Inflammatory macrophage treated with lipopolysaccharide for 4 hours (primary cell): ENCODE results near the gene TCF20.

Experiments used
- DNase-seq: peaks from one replicate; pipeline ENCODE4 v3.0.0-alpha.2; 2020

TCF20 gene

GRCh38 chr22:42281706-42282251 is 11.3 kb upstream of the TCF20 start:
- DNase-seq = no peak

GRCh38 chr22:42281284-42281683 is 10.8 kb upstream of the TCF20 start:
- no peak for DNase-seq

DNA sequence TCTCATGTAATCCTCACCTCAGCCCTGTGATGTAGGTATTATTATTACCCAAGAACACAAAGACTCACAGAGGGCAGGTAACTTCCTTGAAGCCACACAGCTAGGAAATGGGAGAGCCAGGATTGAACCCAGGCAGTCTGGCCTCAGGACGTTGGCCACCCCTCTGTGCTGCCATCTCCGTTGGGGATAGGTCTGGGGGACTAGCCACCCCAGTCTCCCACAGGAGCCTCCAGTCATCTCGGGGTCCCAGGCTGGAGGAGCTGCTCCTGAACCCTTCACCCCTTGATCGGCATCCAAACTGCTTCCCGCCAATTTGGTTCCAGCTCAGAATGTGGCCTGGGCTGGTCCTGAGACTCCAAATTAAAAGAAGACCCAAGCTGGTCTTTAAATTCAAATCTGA is 10.4 kb upstream of the TCF20 start:
- DNase-seq = no peak

- no peak for DNase-seq
Observed at GRCh38 chr22:42280140-42280539, 9.7 kb upstream of the TCF20 start.

DNA sequence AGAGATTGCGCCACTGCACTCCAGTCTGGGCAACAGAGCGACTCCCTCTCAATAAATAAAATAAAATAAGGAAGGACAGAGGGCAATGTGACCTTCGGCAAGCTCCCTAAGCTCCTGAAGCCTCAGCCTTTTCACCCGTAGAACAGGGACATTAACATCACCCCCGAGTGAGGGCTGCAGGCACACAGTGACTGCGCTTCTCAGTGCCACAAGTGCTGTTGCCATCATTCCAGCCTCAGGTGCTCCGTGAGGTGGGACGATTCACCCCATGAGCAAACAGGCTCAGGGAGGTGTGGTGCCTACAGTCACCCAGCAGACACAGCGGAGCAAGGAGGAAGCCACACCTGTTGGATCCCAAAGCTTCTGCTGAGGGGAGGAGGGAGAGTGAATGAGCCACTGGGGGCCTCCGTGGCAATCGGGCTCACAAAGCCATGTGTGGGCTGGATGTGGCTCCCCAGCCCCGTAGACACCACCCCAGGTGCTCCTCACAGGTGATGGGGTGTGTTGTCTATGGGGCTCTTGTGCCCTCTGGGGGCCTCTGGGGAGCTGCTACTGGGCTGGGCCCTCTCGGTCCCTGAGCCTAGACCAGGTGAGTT is 9.1 kb upstream of the TCF20 start:
- DNase-seq = no peak

- DNase-seq = no peak
Observed at GRCh38 chr22:42277988-42278776, 7.7 kb upstream of the TCF20 start.

GRCh38 chr22:42277232-42277753 is 6.8 kb upstream of the TCF20 start:
- no peak for DNase-seq

DNA sequence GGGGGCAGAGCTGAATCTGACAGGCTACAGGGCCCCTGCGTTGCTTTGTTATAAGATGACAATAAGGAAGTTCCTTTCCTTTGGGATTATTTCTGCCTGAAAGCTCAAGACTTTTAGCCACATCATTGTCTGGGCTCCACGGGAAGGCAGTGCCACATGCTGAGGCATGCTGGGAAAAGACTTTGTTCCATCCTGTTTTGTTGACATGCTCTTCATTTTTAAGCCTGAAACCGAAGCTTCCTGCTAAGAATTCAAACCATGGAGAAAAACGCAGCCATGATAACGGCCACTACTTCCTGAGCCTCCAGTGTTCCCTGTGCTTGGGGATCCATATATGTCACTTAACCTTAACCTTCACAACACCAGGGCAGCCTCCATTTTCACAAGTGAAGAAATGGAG is 5.5 kb upstream of the TCF20 start:
- DNase-seq = no peak

DNA sequence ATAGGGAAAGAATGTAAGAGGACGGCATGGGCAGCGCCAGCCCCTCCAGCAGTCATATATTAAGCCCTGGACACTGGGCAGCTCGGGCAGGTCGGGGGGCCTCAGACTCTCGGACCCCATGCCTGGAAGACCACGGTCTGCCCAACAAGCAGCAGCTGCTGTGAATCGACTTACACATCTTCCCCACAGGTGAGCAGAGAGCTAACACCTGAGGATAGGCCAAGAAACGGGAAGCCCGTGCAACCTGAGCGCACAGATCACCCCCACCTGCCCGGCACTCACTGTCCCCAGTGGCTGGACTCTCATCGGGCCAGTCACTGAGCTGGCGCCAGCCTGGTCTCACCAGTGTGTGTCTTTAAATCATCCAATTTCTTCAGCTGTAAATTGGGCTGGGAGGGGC is 4.7 kb upstream of the TCF20 start:
- DNase-seq = no peak

- no peak for DNase-seq
Observed at GRCh38 chr22:42273855-42274451, 3.5 kb upstream of the TCF20 start.

- peak; percentile 78 for DNase-seq
Observed at GRCh38 chr22:42272431-42272999, 2.1 kb upstream of the TCF20 start.

- DNase-seq = no peak
Observed at GRCh38 chr22:42271906-42272305, 1.5 kb upstream of the TCF20 start.

GRCh38 chr22:42271191-42271813 is 849 bp upstream of the TCF20 start:
- no peak for DNase-seq

GRCh38 chr22:42270176-42270509 is 310 bp downstream of the TCF20 start:
- DNase-seq = no peak

DNA sequence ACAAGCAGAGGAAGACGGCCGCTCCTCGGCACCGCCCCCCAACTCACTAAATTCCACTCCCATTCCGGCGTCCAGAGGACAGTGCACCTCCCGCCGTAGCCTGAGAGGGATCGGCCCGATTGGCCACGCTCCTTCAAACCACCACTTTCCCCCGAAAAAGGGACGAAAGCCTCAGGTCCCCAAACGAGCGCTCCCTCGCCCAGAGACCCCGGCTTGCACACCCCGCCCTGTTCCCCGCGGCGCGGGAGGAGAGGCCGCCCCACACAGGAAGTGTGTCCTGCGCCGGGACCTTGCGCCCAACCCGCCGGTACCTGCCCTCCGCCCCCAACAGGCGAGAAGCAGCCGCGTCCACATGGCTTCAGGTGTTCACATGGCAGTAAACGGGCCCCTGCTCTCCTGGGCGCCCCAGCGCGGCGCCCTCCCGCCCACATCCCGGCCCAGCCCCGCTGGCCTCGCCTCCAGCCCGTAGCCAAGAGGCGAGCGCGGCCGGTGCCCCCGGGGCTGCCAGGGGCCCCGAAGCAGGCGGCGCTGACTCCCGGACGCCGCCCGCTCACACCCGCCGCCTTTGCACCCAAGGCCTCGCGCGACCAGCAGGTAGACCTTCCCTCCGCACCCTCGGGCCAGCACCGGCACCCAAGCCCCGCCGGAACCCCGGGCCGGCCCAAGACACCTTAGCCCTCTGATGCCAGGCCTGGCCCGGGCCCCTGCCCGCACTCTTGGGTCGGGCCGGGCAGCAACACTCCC is 849 bp downstream of the TCF20 start:
- DNase-seq = peak; percentile 21

- no peak for DNase-seq
Observed at GRCh38 chr22:42268852-42269410, 1.5 kb downstream of the TCF20 start.

GRCh38 chr22:42265321-42265720 is 5.1 kb downstream of the TCF20 start:
- no peak for DNase-seq

- no peak for DNase-seq
Observed at GRCh38 chr22:42263944-42264343, 6.5 kb downstream of the TCF20 start.

GRCh38 chr22:42262964-42263363 is 7.5 kb downstream of the TCF20 start:
- DNase-seq = no peak

DNA sequence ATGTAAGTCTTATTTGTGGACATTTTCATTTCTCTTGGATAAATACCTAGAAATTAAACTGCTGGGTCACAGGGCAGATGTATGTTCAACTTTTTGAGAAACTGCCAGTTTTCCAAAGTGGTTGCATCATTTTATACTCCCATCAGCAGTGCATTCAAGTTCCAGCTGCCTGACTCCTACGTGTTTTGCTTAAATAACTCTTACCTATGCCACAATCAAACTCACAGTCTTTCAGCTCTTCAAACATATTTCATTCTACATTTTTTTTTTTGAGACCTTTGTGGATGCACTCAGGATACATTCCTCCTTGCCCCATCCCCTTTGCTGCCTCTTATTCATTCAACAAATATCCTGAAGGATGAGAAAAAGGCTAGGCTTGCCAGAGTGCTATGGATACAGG is 9.2 kb downstream of the TCF20 start:
- DNase-seq = no peak

- no peak for DNase-seq
Observed at GRCh38 chr22:42258126-42258525, 12.3 kb downstream of the TCF20 start.

DNA sequence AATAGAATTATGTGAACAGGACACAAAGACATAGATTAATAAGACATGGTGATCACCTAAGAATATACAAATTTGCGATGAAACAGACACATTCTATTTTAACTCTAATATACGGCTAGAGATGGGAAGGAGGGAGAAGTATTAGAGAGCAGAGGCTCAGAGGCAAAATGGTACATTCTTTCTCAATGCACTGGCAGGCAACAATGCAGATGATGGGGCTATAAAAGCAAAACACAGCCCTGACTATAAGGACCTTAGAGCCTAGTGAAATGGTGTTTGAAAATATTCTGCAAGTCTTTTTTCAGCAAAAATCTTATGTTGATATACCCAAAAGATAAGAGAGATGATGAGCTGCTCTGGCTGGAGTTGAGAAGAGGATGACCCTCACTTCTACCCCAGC is 13.1 kb downstream of the TCF20 start:
- DNase-seq = no peak
